Measurements from ENCODE around the gene RALGAPA1. TPM values are rescaled to one million over a fixed set of nuclear protein-coding genes. Genes with fewer than 3 reads are reported as not detected.
"Not testable (repeated sequence)": the region's sequence is repeated elsewhere in the genome, so short reads cannot be mapped to it uniquely, and the experiment has no call there.

The RALGAPA1 gene
- total RNA-seq, 1 donor from 2014 or later: 31.8 TPM

GRCh38 chr14:35825968-35826217 is 16.8 kb upstream of the RALGAPA1 start:
- TF ChIP-seq, protein P1, sequence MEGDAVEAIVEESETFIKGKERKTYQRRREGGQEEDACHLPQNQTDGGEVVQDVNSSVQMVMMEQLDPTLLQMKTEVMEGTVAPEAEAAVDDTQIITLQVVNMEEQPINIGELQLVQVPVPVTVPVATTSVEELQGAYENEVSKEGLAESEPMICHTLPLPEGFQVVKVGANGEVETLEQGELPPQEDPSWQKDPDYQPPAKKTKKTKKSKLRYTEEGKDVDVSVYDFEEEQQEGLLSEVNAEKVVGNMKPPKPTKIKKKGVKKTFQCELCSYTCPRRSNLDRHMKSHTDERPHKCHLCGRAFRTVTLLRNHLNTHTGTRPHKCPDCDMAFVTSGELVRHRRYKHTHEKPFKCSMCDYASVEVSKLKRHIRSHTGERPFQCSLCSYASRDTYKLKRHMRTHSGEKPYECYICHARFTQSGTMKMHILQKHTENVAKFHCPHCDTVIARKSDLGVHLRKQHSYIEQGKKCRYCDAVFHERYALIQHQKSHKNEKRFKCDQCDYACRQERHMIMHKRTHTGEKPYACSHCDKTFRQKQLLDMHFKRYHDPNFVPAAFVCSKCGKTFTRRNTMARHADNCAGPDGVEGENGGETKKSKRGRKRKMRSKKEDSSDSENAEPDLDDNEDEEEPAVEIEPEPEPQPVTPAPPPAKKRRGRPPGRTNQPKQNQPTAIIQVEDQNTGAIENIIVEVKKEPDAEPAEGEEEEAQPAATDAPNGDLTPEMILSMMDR (IDR thresholded peaks at IDR 0.05; ENCODE audit: borderline replicate concordance): no peak
- DNase-seq: no peak
- Histone ChIP-seq H3K4me3 (peak overlapping the region; percentile 92), H3K9me3 (replicated peaks) (no peaks in the 10 kb centered on the region), H3K27me3 (ENCODE audit: low read depth) (no peaks in the 10 kb centered on the region), H3K27ac (replicated peaks) (peak overlapping the region; percentile 99), H3K4me1 (peaks cover 17% of the 10 kb centered on the region), H3K36me3 (no peaks in the 10 kb centered on the region)
- intact Hi-C loops (cut with micrococcal nuclease): no loop called here

- H3K27me3 ChIP-seq (ENCODE audit: low read depth); H3K27ac ChIP-seq (replicated peaks); H3K9me3 ChIP-seq (replicated peaks); intact Hi-C loops (cut with micrococcal nuclease); H3K36me3 ChIP-seq; DNase-seq: not testable (repeated sequence)
- H3K4me3 ChIP-seq: peak overlapping the region; percentile 92
- H3K4me1 ChIP-seq: peaks cover 17% of the 10 kb centered on the region
Observed at GRCh38 chr14:35824446-35825165, 15.5 kb upstream of the RALGAPA1 start.

DNA sequence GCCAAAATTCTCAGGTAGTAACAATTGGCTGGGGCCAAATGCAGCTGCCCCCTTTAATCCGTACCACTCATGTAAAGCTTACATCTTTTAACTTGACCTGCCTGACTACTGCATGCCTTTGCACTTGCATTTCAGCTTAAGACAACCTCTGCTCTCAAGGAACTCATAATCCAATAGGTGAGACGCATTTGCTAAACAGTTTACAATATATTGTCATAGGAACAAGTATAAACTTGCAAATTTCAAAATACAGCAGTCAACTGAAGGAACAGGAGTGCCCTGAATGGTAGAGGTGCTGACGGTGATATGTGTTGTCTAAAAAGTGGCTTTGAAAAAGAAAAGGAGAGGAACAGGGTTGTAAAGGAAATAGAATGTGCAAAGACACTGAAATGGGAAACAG is 13.4 kb upstream of the RALGAPA1 start:
- no peak for DNase-seq
- intact Hi-C loops (cut with micrococcal nuclease): no loop called here
- Histone ChIP-seq H3K27ac (replicated peaks) (no peak overlapping the region), H3K27me3 (ENCODE audit: low read depth) (no peaks in the 10 kb centered on the region), H3K4me1 (peaks cover 12% of the 10 kb centered on the region), H3K36me3 (no peaks in the 10 kb centered on the region), H3K4me3 (no peak overlapping the region), H3K9me3 (replicated peaks) (no peaks in the 10 kb centered on the region)
- TF ChIP-seq, protein P1 (IDR thresholded peaks at IDR 0.05; ENCODE audit: borderline replicate concordance): no peak

GRCh38 chr14:35821564-35822411 is 12.7 kb upstream of the RALGAPA1 start:
- TF ChIP-seq, protein P1 (IDR thresholded peaks at IDR 0.05; ENCODE audit: borderline replicate concordance): peak; percentile 79
- no peak for DNase-seq
- Histone ChIP-seq H3K4me3 (no peak overlapping the region), H3K9me3 (replicated peaks) (no peaks in the 10 kb centered on the region), H3K27me3 (ENCODE audit: low read depth) (no peaks in the 10 kb centered on the region), H3K4me1 (peaks cover 5% of the 10 kb centered on the region), H3K36me3 (no peaks in the 10 kb centered on the region), H3K27ac (replicated peaks) (no peak overlapping the region)
- intact Hi-C loops (cut with micrococcal nuclease): no loop called here

DNA sequence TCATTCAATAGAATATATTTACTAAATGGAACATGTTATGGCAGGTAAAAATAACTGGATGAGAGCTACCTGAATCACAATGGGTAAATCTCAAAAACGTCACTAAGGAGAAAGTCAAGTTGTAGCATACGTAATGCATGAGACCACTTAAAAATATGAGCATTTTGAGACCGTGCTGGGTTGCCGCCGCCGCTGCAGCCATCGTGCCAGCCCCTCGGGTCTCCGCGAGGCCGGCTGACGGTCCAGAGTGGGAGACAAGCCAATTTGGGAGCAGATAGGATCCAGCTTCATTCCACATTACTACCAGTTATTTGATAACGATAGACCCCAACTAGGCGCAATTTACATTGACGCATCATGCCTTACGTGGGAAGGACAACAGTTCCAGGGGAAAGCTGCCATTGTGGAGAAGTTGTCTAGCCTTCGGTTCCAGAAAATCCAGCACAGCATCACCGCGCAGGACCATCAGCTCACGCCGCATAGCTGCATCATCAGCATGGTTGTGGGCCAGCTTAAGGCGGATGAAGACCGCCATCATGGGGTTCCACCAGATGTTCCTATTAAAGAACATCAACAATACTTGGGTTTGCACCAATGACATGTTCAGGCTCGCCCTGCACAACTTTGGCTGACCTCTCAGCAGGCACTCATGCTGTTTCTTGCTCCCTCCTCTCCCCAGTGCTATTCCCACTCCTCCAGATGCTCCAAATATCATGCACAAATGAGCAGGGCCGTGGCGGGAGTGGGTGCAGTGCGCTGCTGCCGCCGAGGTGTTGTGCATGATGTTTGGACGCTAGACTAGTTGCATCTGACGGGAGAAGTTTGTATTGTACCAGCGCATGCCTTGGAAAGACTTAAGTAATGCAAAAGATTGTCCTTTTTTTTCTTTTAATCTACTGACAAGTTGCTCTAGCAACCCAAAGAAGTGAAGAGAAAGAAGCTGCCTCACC is 10.8 kb upstream of the RALGAPA1 start:
- Histone ChIP-seq H3K27me3 (ENCODE audit: low read depth) (no peaks in the 10 kb centered on the region), H3K4me3 (no peak overlapping the region), H3K4me1 (no peaks in the 10 kb centered on the region), H3K9me3 (replicated peaks) (no peaks in the 10 kb centered on the region), H3K27ac (replicated peaks) (no peak overlapping the region), H3K36me3 (no peaks in the 10 kb centered on the region)
- TF ChIP-seq, protein P1 (IDR thresholded peaks at IDR 0.05; ENCODE audit: borderline replicate concordance): no peak
- intact Hi-C loops (cut with micrococcal nuclease): no loop called here
- DNase-seq: no peak

Data from left ventricle myocardium inferior (tissue), 1 donor.